Dedifferentiated amniotic fluid mesenchymal stem cell (primary cell): ENCODE measurements around the gene ALDH3A1.

Experiments
- DNase-seq: peaks from one replicate; pipeline ENCODE4 v3.0.0-alpha.2; 2016; ENCODE audit errors: extremely low spot score

Gene ALDH3A1

GRCh38 chr17:19703106-19703827 is 44.8 kb downstream of the ALDH3A1 start:
- no peak for DNase-seq

DNA sequence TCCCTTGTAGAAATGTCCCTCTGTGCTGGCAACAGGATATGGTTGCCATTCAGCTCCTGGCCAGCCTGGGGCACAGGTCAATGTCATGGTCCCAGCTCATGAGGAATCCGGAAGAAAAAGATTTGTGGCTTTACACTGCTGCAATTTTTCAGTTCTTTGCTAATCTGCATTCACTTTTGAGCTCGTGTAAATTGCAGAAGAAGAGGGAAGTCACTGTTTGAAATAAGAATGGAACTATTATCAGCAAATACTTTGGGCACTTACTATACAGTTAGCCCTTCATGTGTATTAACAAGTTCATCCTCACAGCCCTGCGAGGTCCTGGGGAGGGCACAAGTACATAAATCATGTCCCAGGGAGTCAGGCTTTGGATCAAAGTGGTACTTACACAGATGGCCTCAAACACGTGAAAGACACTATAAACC is 45.9 kb downstream of the ALDH3A1 start:
- no peak for DNase-seq
